GM21528 (cell line): ENCODE results near the gene PFKL.

ENCODE experiments used
- ATAC-seq: cut with Tn5 transposase; IDR thresholded peaks from one replicate; pipeline ENCODE4 v1.9.1; 2021; ENCODE audit warnings: mild to moderate bottlenecking, moderate library complexity; ENCODE audit not compliant: unreplicated experiment, low FRiP score

Gene PFKL

GRCh38 chr21:44310628-44311507, 11.0 kb downstream of the PFKL start:
- ATAC-seq: no peak

- ATAC-seq: no peak
Observed at GRCh38 chr21:44312089-44312488, 12.2 kb downstream of the PFKL start.

- no peak for ATAC-seq
Observed at GRCh38 chr21:44312716-44313115, 12.9 kb downstream of the PFKL start.

- no peak for ATAC-seq
Observed at GRCh38 chr21:44313451-44313850, 13.6 kb downstream of the PFKL start.

- ATAC-seq: no peak
Observed at GRCh38 chr21:44314128-44314527, 14.3 kb downstream of the PFKL start.

- no peak for ATAC-seq
Observed at GRCh38 chr21:44314561-44314960, 14.7 kb downstream of the PFKL start.

- no peak for ATAC-seq
Observed at GRCh38 chr21:44315691-44316203, 15.9 kb downstream of the PFKL start.

- ATAC-seq: no peak
Observed at GRCh38 chr21:44316277-44316900, 16.5 kb downstream of the PFKL start.

GRCh38 chr21:44317241-44317782, 17.5 kb downstream of the PFKL start:
- ATAC-seq: no peak

GRCh38 chr21:44317871-44318270, 18.0 kb downstream of the PFKL start:
- no peak for ATAC-seq

- no peak for ATAC-seq
Observed at GRCh38 chr21:44318489-44319285, 18.8 kb downstream of the PFKL start.

GRCh38 chr21:44319407-44320065, 19.7 kb downstream of the PFKL start:
- no peak for ATAC-seq

GRCh38 chr21:44320847-44321246, 21.0 kb downstream of the PFKL start:
- no peak for ATAC-seq

- no peak for ATAC-seq
Observed at GRCh38 chr21:44321846-44322450, 22.1 kb downstream of the PFKL start.

- no peak for ATAC-seq
Observed at GRCh38 chr21:44322621-44323325, 22.9 kb downstream of the PFKL start.

GRCh38 chr21:44323591-44323990, 23.7 kb downstream of the PFKL start:
- no peak for ATAC-seq

- no peak for ATAC-seq
Observed at GRCh38 chr21:44324106-44324853, 24.4 kb downstream of the PFKL start.

GRCh38 chr21:44324854-44325107, 24.9 kb downstream of the PFKL start:
- no peak for ATAC-seq
